ENCODE measurements around the gene DKC1. TPM values are rescaled to one million over a fixed set of nuclear protein-coding genes. Genes with fewer than 3 reads are reported as not detected.

Gene DKC1
- total RNA-seq, 1 experiment from 2014 or later, result 48.1 TPM

GRCh38 chrX:154749856-154750255, 12.8 kb upstream of the DKC1 start:
- H3K4me3 ChIP-seq, result peak overlapping the region; percentile 48
- H3K4me1 ChIP-seq (replicated peaks), result 0 out of 2 replicates have a peak, but pooled peaks cover 3% of the 10 kb centered on the region
- no peaks in the 10 kb centered on the region for H3K36me3 ChIP-seq
- H3K27ac ChIP-seq, result no peak overlapping the region
- no peaks in the 10 kb centered on the region for H3K9me3 ChIP-seq (replicated peaks)
- DNase-seq (ENCODE audit: low read depth in 1 of 2, low spot score in 2 of 2), result no peak
- H3K27me3 ChIP-seq (replicated peaks), result no peaks in the 10 kb centered on the region; the same call in 1 of the 2 replicates

GRCh38 chrX:154750301-154751202, 12.1 kb upstream of the DKC1 start, which contains the start of gene GAB3:
Gene GAB3 (minus strand): TSS chrX:154751077. CDS start chrX:154751025, 52 bp downstream.
- H3K4me1 ChIP-seq (replicated peaks), result 0 out of 2 replicates have a peak, but pooled peaks cover 3% of the 10 kb centered on the region
- peak; percentile 37 to 55 for DNase-seq (ENCODE audit: low read depth in 1 of 2, low spot score in 2 of 2)
- H3K27me3 ChIP-seq (replicated peaks), result no peaks in the 10 kb centered on the region; the same call in 1 of the 2 replicates
- no peak within 1 kb of the TSS for H3K27ac ChIP-seq
- H3K4me3 ChIP-seq, result peak within 1 kb of the TSS; percentile 48
- H3K36me3 ChIP-seq, result no peaks in the 10 kb centered on the region
- H3K9me3 ChIP-seq (replicated peaks), result no peaks in the 10 kb centered on the region

- Histone ChIP-seq H3K4me1 (replicated peaks) (0 out of 2 replicates have a peak, but pooled peaks cover 3% of the 10 kb centered on the region), H3K27ac (no peak overlapping the region), H3K9me3 (replicated peaks) (no peaks in the 10 kb centered on the region), H3K4me3 (peak overlapping the region; percentile 48), H3K27me3 (replicated peaks) (no peaks in the 10 kb centered on the region; the same call in 1 of the 2 replicates), H3K36me3 (no peaks in the 10 kb centered on the region)
- no peak for DNase-seq (ENCODE audit: low read depth in 1 of 2, low spot score in 2 of 2)
Observed at GRCh38 chrX:154751203-154751668, 11.4 kb upstream of the DKC1 start.

- DNase-seq (ENCODE audit: low read depth in 1 of 2, low spot score in 2 of 2), result no peak
- Histone ChIP-seq H3K27ac (no peak overlapping the region), H3K4me3 (no peak overlapping the region; the same call in 1 of the 2 replicates), H3K4me1 (replicated peaks) (0 out of 2 replicates have a peak, but pooled peaks cover 3% of the 10 kb centered on the region), H3K9me3 (replicated peaks) (no peaks in the 10 kb centered on the region), H3K27me3 (replicated peaks) (no peaks in the 10 kb centered on the region; the same call in 1 of the 2 replicates), H3K36me3 (no peaks in the 10 kb centered on the region)
Observed at GRCh38 chrX:154751669-154752271, 10.9 kb upstream of the DKC1 start.

GRCh38 chrX:154758696-154759095, 4.0 kb upstream of the DKC1 start:
- H3K9me3 ChIP-seq (replicated peaks), result no peaks in the 10 kb centered on the region
- peaks cover 7% of the 10 kb centered on the region; the same call in 1 of the 2 replicates for H3K36me3 ChIP-seq
- H3K27me3 ChIP-seq (replicated peaks), result no peaks in the 10 kb centered on the region
- H3K4me3 ChIP-seq, result no peak overlapping the region
- H3K4me1 ChIP-seq (replicated peaks), result peaks cover 4% of the 10 kb centered on the region; the same call in 1 of the 2 replicates
- no peak for DNase-seq (ENCODE audit: low read depth in 1 of 2, low spot score in 2 of 2)
- H3K27ac ChIP-seq, result no peak overlapping the region

GRCh38 chrX:154761977-154762536, 607 bp upstream of the DKC1 start:
- no peak for DNase-seq (ENCODE audit: low read depth in 1 of 2, low spot score in 2 of 2)
- Histone ChIP-seq H3K36me3 (peaks cover 28% of the 10 kb centered on the region), H3K9me3 (replicated peaks) (no peaks in the 10 kb centered on the region), H3K27ac (peak overlapping the region; percentile 40), H3K27me3 (replicated peaks) (no peaks in the 10 kb centered on the region), H3K4me3 (peak overlapping the region; percentile 63), H3K4me1 (replicated peaks) (peaks cover 4% of the 10 kb centered on the region; the same call in 1 of the 2 replicates)

GRCh38 chrX:154774622-154775021, 12.0 kb downstream of the DKC1 start:
- no peak overlapping the region for H3K4me3 ChIP-seq
- DNase-seq (ENCODE audit: low read depth in 1 of 2, low spot score in 2 of 2), result no peak
- H3K27me3 ChIP-seq (replicated peaks), result no peaks in the 10 kb centered on the region
- no peaks in the 10 kb centered on the region for H3K9me3 ChIP-seq (replicated peaks)
- no peaks in the 10 kb centered on the region for H3K4me1 ChIP-seq (replicated peaks)
- H3K36me3 ChIP-seq, result peaks cover 65% of the 10 kb centered on the region
- no peak overlapping the region for H3K27ac ChIP-seq

- Histone ChIP-seq H3K36me3 (peaks cover 56% of the 10 kb centered on the region), H3K9me3 (replicated peaks) (no peaks in the 10 kb centered on the region), H3K27me3 (replicated peaks) (no peaks in the 10 kb centered on the region), H3K27ac (no peak overlapping the region), H3K4me1 (replicated peaks) (no peaks in the 10 kb centered on the region), H3K4me3 (no peak overlapping the region)
- DNase-seq (ENCODE audit: low read depth in 1 of 2, low spot score in 2 of 2), result no peak
Observed at GRCh38 chrX:154775419-154776349, 13.0 kb downstream of the DKC1 start.

GRCh38 chrX:154776753-154777152, 14.1 kb downstream of the DKC1 start:
- H3K27me3 ChIP-seq (replicated peaks), result no peaks in the 10 kb centered on the region
- H3K36me3 ChIP-seq, result peaks cover 49% of the 10 kb centered on the region
- no peak overlapping the region for H3K27ac ChIP-seq
- no peaks in the 10 kb centered on the region for H3K9me3 ChIP-seq (replicated peaks)
- H3K4me1 ChIP-seq (replicated peaks), result no peaks in the 10 kb centered on the region
- DNase-seq (ENCODE audit: low read depth in 1 of 2, low spot score in 2 of 2), result no peak
- H3K4me3 ChIP-seq, result no peak overlapping the region

GRCh38 chrX:154779261-154779660, 16.6 kb downstream of the DKC1 start:
- Histone ChIP-seq H3K36me3 (peaks cover 31% of the 10 kb centered on the region), H3K27me3 (replicated peaks) (no peaks in the 10 kb centered on the region), H3K9me3 (replicated peaks) (no peaks in the 10 kb centered on the region), H3K27ac (no peak overlapping the region), H3K4me1 (replicated peaks) (no peaks in the 10 kb centered on the region), H3K4me3 (no peak overlapping the region)
- no peak for DNase-seq (ENCODE audit: low read depth in 1 of 2, low spot score in 2 of 2)

- Histone ChIP-seq H3K4me1 (replicated peaks) (no peaks in the 10 kb centered on the region), H3K4me3 (no peak overlapping the region), H3K36me3 (peaks cover 14% of the 10 kb centered on the region), H3K27ac (no peak overlapping the region), H3K27me3 (replicated peaks) (no peaks in the 10 kb centered on the region), H3K9me3 (replicated peaks) (no peaks in the 10 kb centered on the region)
- no peak for DNase-seq (ENCODE audit: low read depth in 1 of 2, low spot score in 2 of 2)
Observed at GRCh38 chrX:154780968-154781367, 18.3 kb downstream of the DKC1 start.

- DNase-seq (ENCODE audit: low read depth in 1 of 2, low spot score in 2 of 2), result no peak
- no peak overlapping the region for H3K4me3 ChIP-seq
- no peaks in the 10 kb centered on the region for H3K27me3 ChIP-seq (replicated peaks)
- no peaks in the 10 kb centered on the region for H3K4me1 ChIP-seq (replicated peaks)
- H3K9me3 ChIP-seq (replicated peaks), result no peaks in the 10 kb centered on the region
- no peak overlapping the region for H3K27ac ChIP-seq
- no peaks in the 10 kb centered on the region; the same call in 1 of the 2 replicates for H3K36me3 ChIP-seq
Observed at GRCh38 chrX:154784149-154784995, 21.7 kb downstream of the DKC1 start.
